AG04450 (cell line): ENCODE data around the gene PHF12. TPM values are rescaled to one million over a fixed set of nuclear protein-coding genes. Genes with fewer than 3 reads are reported as not detected.
A peak's percentile ranks its signal among the peaks of the same experiment; 100 is the strongest.

Experiments
- CTCF ChIA-PET: fragments of 300-600, 350-600 bp; formaldehyde crosslinking; extraction: SDS; loops from one replicate; lab custom pipeline; 2022; ENCODE audit warnings: antibody characterized with exemption, inconsistent platforms; lab: Charles Lee
- POLR2A ChIA-PET: fragments of 350-600 bp; formaldehyde crosslinking; extraction: SDS; loops from one replicate; lab custom pipeline; 2021; ENCODE audit warnings: antibody characterized with exemption, inconsistent platforms; lab: Yijun Ruan, JAX
- DNase-seq: peaks from one replicate; pipeline ENCODE4 v3.0.0-alpha.2; 2011; ENCODE audit warnings: low read depth, low spot score
- H3K27ac ChIP-seq: one replicate; pipeline ENCODE4 v1.5.1; 2012; ENCODE audit warnings: low read depth, low read length, control low read depth
- H3K27me3 ChIP-seq: one replicate; pipeline ENCODE4 v1.6.0; 2012; ENCODE audit warnings: low read length; ENCODE audit not compliant: control insufficient read depth, insufficient read depth
- H3K4me3 ChIP-seq: 2 replicates; pipeline ENCODE4 v1.5.1; 2011; ENCODE audit warnings: mild to moderate bottlenecking, low read depth, low read length, control low read depth
- H3K9me3 ChIP-seq: 2 replicates; pipeline ENCODE4 v1.5.1; 2012; ENCODE audit warnings: low read length; ENCODE audit not compliant: control insufficient read depth, insufficient read depth
- CTCF ChIP-seq: IDR thresholded peaks from 2 replicates; pipeline ENCODE4 v1.5.1; 2011; ENCODE audit warnings: low read depth, low read length, control low read depth, inconsistent platforms
- polyA plus RNA-seq: library from polyadenylated mRNA; depleted of rRNA; stranded (reverse); fragments of >200 nt; gene quantifications from 2 replicates; pipeline ENCODE4 v1.2.3, GENCODE V29; 2011

PHF12 gene
- polyA plus RNA-seq, 1 experiment: 13.6 TPM

GRCh38 chr17:28950017-28950751 lies 1.1 kb downstream of the PHF12 start:
- no peaks in the 10 kb centered on the region for H3K27me3 ChIP-seq
- no peak for DNase-seq
- peak overlapping the region; percentile 75 for H3K27ac ChIP-seq
- H3K4me3 ChIP-seq: peak overlapping the region; percentile 92
- TF ChIP-seq CTCF: no peak
- ChIA-PET POLR2A (interaction anchor here (0.7 to 2.4 kb wide), 6 partner anchors 24 to 231 kb away, joined by 3 to 27 read pairs (median 8); partner anchors contain the start of genes NEK8, RPL23A and TLCD1), CTCF (interaction anchor here (0.5 to 1.8 kb wide), 6 partner anchors 43 to 223 kb away, joined by 3 to 10 read pairs (median 4); no protein-coding TSS in a partner anchor)
- peaks cover 3% of the 10 kb centered on the region; the same call in 1 of the 2 replicates for H3K9me3 ChIP-seq

- DNase-seq: no peak
- POLR2A ChIA-PET: interaction anchor here (0.6 to 2.4 kb wide), 8 partner anchors 12 to 230 kb away, joined by 3 to 27 read pairs (median 5); partner anchors contain the start of genes NEK8, RPL23A and TLCD1
- Histone ChIP-seq H3K27ac (peak overlapping the region; percentile 75), H3K9me3 (peaks cover 3% of the 10 kb centered on the region; the same call in 1 of the 2 replicates), H3K27me3 (no peaks in the 10 kb centered on the region), H3K4me3 (peak overlapping the region; percentile 92)
- TF ChIP-seq CTCF: no peak
- CTCF ChIA-PET: interaction anchor here (0.5 to 1.8 kb wide), 8 partner anchors 42 to 222 kb away, joined by 3 to 10 read pairs (median 4); no protein-coding TSS in a partner anchor
Measured at GRCh38 chr17:28949185-28950016, 1.9 kb downstream of the PHF12 start.

GRCh38 chr17:28948873-28949184 lies 2.5 kb downstream of the PHF12 start:
- ChIA-PET POLR2A (interaction anchor here (0.6 to 2.4 kb wide), 6 partner anchors 12 to 229 kb away, joined by 3 to 27 read pairs (median 8); partner anchors contain the start of genes NEK8, RPL23A and TLCD1), CTCF (interaction anchor here (1.2 to 1.8 kb wide), 3 partner anchors 100 to 222 kb away, joined by 4 to 10 read pairs (median 5); no protein-coding TSS in a partner anchor)
- H3K27ac ChIP-seq: peak overlapping the region; percentile 75
- H3K4me3 ChIP-seq: peak overlapping the region; percentile 92
- TF ChIP-seq CTCF: no peak
- H3K9me3 ChIP-seq: peaks cover 3% of the 10 kb centered on the region; the same call in 1 of the 2 replicates
- H3K27me3 ChIP-seq: no peaks in the 10 kb centered on the region
- no peak for DNase-seq

- Histone ChIP-seq H3K4me3 (peak overlapping the region; percentile 92), H3K27ac (no peak overlapping the region), H3K9me3 (peaks cover 3% of the 10 kb centered on the region; the same call in 1 of the 2 replicates), H3K27me3 (no peaks in the 10 kb centered on the region)
- no peak for TF ChIP-seq CTCF
- POLR2A ChIA-PET: interaction anchor here (1.0 kb wide), 1 partner anchor 11 kb away, joined by 3 read pairs; no protein-coding TSS in a partner anchor
- CTCF ChIA-PET: interaction anchor here (1.3 to 1.8 kb wide), 3 partner anchors 184 to 221 kb away, joined by 4 to 10 read pairs (median 5); no protein-coding TSS in a partner anchor
- DNase-seq: no peak
Measured at GRCh38 chr17:28948342-28948741, 3.0 kb downstream of the PHF12 start.
